Ishikawa (cell line): ENCODE data around the gene PMEPA1.

Experiments used
- EP300 ChIP-seq: IDR thresholded peaks from 2 replicates; pipeline ENCODE4 v1.6.1; 2012; ENCODE audit warnings: borderline replicate concordance
- FOXM1 ChIP-seq: IDR thresholded peaks from 2 replicates; pipeline ENCODE4 v1.6.1; 2012; ENCODE audit warnings: low read depth, borderline replicate concordance
- NFIC ChIP-seq: IDR thresholded peaks from 2 replicates; pipeline ENCODE4 v1.6.1; 2012
- RAD21 ChIP-seq: IDR thresholded peaks from 2 replicates; pipeline ENCODE4 v1.6.1; 2012; ENCODE audit warnings: low read depth
- TF ChIP-seq, protein P1 (sequence below): IDR thresholded peaks from 2 replicates; pipeline ENCODE4 v1.6.1; 2012; ENCODE audit warnings: low read depth, mild to moderate bottlenecking
- TF ChIP-seq, protein P2 (sequence below): IDR thresholded peaks from 2 replicates; pipeline ENCODE4 v1.6.1; 2012

DNA sequence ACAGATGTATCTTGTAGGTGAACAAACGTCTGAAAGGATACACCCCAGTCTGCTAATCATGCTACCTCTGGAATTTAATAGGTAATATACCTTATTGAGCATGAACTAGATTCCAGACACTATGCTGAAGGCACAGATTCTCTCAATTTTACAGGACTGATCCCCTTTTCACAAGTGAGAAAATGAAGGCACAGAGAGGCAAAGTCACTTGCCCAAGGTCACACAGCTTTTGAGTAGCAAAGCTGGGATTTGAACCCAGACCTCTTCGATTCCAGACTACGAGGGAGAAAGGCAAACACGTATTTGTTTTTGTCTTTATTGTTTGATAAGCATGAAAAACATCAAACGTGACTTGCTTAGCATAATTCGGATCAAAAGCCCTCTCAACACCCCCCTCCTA lies 34.4 kb upstream of the PMEPA1 start:
- TF ChIP-seq RAD21 (no peak), EP300 (no peak), FOXM1 (no peak), NFIC (no peak)
- TF ChIP-seq, protein P1, sequence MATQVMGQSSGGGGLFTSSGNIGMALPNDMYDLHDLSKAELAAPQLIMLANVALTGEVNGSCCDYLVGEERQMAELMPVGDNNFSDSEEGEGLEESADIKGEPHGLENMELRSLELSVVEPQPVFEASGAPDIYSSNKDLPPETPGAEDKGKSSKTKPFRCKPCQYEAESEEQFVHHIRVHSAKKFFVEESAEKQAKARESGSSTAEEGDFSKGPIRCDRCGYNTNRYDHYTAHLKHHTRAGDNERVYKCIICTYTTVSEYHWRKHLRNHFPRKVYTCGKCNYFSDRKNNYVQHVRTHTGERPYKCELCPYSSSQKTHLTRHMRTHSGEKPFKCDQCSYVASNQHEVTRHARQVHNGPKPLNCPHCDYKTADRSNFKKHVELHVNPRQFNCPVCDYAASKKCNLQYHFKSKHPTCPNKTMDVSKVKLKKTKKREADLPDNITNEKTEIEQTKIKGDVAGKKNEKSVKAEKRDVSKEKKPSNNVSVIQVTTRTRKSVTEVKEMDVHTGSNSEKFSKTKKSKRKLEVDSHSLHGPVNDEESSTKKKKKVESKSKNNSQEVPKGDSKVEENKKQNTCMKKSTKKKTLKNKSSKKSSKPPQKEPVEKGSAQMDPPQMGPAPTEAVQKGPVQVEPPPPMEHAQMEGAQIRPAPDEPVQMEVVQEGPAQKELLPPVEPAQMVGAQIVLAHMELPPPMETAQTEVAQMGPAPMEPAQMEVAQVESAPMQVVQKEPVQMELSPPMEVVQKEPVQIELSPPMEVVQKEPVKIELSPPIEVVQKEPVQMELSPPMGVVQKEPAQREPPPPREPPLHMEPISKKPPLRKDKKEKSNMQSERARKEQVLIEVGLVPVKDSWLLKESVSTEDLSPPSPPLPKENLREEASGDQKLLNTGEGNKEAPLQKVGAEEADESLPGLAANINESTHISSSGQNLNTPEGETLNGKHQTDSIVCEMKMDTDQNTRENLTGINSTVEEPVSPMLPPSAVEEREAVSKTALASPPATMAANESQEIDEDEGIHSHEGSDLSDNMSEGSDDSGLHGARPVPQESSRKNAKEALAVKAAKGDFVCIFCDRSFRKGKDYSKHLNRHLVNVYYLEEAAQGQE = no peak
- TF ChIP-seq, protein P2, sequence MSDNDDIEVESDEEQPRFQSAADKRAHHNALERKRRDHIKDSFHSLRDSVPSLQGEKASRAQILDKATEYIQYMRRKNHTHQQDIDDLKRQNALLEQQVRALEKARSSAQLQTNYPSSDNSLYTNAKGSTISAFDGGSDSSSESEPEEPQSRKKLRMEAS = no peak
